ENCODE results near the gene RNU4-1.

DNA sequence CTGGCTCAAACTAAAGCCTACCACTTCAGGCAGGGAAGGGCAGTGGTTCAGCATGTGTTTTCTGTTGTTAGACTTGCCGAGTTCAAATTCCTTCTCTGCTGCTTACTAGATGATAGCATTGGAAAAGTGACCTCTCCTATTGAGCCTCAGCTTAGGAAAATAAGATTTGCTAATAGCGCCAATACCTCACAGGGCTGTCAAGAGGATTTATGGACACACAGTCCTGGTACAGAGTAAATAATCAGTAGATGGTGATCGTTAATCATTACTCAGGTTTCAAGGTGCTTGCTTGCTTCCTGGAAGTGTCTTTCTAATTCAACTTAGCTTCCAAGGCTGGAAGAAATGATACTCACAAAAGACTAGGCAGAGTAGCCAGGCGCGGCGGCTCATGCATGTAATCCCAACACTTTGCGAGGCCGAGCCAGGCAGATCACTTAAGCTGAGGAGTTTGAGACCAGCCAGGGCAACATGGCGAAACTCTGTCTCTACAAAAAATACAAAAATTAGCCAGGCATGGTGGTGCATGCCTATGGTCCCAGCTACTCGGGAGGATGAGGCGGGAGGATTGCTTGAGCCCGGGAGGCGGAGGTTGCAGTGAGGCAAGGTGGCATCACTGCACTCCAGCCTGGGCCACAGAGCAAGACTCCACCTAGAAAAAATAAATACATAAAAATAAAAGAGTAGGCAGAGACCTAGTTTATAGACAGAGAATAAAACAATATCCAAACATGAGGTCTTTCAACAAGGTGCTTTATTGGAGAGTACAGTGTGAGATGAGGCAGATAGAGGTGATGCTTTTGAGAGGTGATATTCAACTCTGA, 28.6 kb upstream of the RNU4-1 start:
- TF ChIP-seq, protein P1, sequence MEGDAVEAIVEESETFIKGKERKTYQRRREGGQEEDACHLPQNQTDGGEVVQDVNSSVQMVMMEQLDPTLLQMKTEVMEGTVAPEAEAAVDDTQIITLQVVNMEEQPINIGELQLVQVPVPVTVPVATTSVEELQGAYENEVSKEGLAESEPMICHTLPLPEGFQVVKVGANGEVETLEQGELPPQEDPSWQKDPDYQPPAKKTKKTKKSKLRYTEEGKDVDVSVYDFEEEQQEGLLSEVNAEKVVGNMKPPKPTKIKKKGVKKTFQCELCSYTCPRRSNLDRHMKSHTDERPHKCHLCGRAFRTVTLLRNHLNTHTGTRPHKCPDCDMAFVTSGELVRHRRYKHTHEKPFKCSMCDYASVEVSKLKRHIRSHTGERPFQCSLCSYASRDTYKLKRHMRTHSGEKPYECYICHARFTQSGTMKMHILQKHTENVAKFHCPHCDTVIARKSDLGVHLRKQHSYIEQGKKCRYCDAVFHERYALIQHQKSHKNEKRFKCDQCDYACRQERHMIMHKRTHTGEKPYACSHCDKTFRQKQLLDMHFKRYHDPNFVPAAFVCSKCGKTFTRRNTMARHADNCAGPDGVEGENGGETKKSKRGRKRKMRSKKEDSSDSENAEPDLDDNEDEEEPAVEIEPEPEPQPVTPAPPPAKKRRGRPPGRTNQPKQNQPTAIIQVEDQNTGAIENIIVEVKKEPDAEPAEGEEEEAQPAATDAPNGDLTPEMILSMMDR (IDR thresholded peaks at IDR 0.05; ENCODE audit: low read length) = no peak
- TF ChIP-seq EZH2 (IDR thresholded peaks at IDR 0.05; ENCODE audit: borderline replicate concordance, low read length) = no peak
